Vagina (tissue), 2 donors: Measurements from ENCODE around the gene PSG6.

Source experiments
- CTCF ChIP-seq, 3 experiments: fragments of 450-650 bp in 2 of 3; fragments of 200-600 bp in 1 of 3; sonication (generic) in 1 of 3; IDR thresholded peaks; one replicate each; pipeline ENCODE4 v1.5.1; 2017 to 2019; ENCODE audit warnings: antibody characterized with exemption in 3 of 3, mild to moderate bottlenecking in 2 of 3, moderate library complexity in 2 of 3
- POLR2A ChIP-seq, 2 donors: fragments of 450-650 bp; IDR thresholded peaks; one replicate each; pipeline ENCODE4 v1.6.1; 2017; ENCODE audit warnings: antibody characterized with exemption in 2 of 2, mild to moderate bottlenecking in 2 of 2, moderate library complexity in 2 of 2
- POLR2AphosphoS5 ChIP-seq, 2 donors: sonication (generic); formaldehyde crosslinking; IDR thresholded peaks; one replicate each; pipeline ENCODE4 v1.9.0; 2017; ENCODE audit warnings: antibody characterized with exemption in 2 of 2, mild to moderate bottlenecking in 2 of 2, low read depth in 1 of 2; ENCODE audit not compliant: insufficient read depth in 1 of 2

- TF ChIP-seq POLR2A (IDR thresholded peaks at IDR 0.05), result no peak
- no peak for TF ChIP-seq CTCF (IDR thresholded peaks at IDR 0.05)
- no peak for TF ChIP-seq POLR2AphosphoS5 (IDR thresholded peaks at IDR 0.05; ENCODE audit: insufficient read depth in 1 of 2, low read depth in 1 of 2)
Measured at GRCh38 chr19:42857544-42857867, 60.2 kb downstream of the PSG6 start.
